Activated CD8-positive, alpha-beta memory T cell treated with anti-CD3 and anti-CD28 coated beads, Interleukin-2, amount 50 U/mL, for 24 hours (primary cell): ENCODE data around the gene CDH26.

ENCODE experiments used
- DNase-seq: peaks from one replicate; pipeline ENCODE4 v3.0.0-alpha.2; 2020; ENCODE audit errors: extremely low read depth

CDH26 gene

DNA sequence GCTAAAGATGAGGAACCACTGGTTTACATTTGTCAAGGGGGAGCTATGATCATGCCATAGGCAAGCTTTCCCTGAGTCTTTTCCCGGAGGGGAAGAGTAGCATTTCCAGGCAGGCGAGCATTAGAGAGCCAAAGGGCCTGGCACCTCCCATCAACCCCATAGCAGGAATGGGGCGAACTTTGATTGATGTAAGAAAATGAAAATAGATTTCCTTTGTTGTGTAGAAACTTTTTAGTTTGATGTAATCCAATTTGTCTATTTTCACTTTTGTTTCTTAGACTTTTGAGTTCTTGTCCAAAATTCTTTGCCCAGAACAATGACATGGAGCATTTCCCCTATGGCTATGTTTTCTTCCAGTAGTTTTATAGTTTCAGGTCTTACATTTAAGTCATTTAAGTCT lies 85.2 kb downstream of the CDH26 start:
- DNase-seq: no peak

DNA sequence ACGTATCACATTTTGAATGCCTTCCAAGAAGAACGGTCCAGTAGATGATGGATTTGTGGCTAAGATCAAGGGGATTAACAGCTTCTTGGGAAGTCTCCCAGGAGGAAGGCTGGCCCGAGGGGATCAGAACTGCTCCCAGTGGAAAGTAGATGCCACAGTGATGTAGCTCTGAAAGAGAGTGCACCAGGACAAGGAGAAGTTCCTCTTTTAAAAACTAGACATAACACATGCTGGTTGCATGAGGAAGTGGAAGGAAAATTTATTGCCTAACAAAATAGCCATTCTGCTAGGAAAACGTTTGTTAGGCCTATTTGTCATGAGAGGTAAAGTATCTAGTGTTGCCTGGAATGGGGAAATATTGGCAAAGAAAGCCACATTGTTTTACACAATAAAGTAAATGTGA lies 87.8 kb downstream of the CDH26 start:
- DNase-seq: no peak

DNA sequence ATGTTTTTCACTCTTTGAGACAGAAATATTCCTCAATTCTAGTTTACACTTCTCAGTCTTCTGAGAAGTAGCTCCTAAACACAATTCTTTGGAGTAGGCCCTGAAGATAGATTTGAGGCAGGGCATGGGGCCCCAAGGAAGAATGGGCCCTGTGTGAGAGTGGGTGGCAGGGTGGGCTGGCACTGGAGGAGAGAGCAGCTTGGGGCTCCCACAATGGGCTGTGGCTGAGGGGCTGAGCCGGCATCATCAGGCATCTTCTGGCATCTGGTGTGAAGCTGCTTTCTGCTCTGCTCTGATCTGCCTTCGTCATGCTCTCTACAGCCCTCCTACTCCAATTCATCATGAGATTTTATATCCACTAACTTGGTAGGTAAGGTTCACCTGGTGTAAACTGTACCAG lies 88.2 kb downstream of the CDH26 start:
- DNase-seq: no peak

- no peak for DNase-seq
Measured at GRCh38 chr20:60046860-60047259, 88.6 kb downstream of the CDH26 start.

- no peak for DNase-seq
Measured at GRCh38 chr20:60048634-60049521, 90.7 kb downstream of the CDH26 start.

- DNase-seq: no peak
Measured at GRCh38 chr20:60049601-60050000, 91.4 kb downstream of the CDH26 start.

GRCh38 chr20:60050193-60050947 lies 92.1 kb downstream of the CDH26 start:
- DNase-seq: no peak

GRCh38 chr20:60051911-60052310 lies 93.7 kb downstream of the CDH26 start:
- no peak for DNase-seq

- DNase-seq: no peak
Measured at GRCh38 chr20:60052322-60052721, 94.1 kb downstream of the CDH26 start.

- no peak for DNase-seq
Measured at GRCh38 chr20:60053125-60053817, 95.0 kb downstream of the CDH26 start.

DNA sequence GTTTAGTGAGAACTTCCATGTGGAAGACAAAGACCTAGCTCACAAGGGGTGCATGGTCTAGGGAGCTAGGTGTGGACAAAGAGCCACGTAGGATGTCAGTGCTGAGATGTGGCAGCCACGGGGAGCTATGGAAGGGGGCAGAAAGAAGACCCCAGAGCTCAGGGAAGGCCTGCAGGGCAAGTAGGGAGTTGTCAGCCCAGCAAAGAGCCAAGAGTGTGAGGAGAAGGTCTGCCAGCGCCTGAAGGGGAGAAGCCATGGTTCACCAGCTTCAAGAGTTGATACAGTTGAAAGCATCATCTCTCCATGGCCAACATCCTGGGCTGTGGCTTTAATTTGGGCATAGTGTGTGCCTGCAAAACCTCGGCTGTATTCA lies 95.6 kb downstream of the CDH26 start:
- no peak for DNase-seq

DNA sequence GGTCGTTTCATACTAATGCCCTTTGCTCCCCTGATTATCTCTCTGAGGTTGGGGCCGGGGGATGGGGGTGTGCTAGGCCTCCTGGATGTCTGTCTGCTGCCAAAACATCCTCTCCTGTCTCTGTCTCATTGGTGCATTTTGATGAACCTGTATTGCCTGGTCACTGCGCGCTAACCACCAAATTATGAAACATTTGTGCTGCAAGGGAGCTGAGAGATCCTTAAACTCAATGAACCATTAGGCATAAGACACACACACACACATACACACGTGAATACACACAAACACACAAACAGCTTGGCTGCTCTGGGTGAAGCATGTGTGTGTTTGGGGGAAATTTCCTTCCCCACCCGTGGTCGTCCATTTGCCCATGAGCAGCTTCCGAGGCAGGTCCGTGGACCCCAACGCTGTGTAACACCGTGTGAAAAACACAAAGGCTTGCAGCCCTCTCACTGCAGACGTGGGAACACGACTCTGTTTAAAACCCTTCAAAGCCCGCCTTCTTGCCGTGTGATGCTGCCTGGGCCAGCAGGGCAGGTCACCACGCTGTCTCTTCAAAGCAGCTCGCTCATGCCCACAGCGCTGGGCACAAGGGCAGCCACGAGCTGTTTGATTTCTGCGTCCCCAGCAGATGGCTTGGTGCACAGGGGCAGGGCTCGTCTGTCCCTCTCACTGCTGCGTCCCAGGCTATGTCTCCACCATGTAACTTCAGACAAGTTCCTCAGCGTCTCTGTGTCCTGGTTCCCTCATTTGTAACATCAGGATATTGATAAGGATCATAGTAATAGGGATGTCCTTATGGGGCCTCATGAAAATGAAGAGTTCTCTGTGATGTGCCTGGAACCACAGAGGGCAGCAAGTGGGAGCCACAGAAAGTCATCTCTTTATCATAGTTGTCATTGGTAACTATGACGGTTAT lies 96.8 kb downstream of the CDH26 start:
- no peak for DNase-seq

DNA sequence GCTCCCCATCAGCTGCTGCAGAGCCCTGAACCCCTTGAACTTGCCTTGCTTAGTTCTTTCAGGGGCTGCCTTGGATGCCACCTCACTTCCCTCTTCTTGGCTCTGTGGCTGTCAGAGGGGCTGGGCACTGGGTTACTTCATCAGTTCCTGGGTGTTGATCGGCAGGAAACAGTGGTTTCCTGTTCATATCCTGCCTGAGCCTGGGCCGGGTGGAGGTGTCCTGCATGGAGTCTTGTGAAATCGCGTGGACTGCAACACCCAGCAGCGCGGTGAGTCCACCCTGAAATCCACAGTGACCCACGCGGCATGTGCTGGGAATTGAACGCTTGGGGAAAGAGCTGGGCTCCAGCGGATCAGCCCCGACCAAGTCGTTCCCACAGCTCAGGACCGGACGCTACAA lies 97.5 kb downstream of the CDH26 start:
- no peak for DNase-seq

- DNase-seq: no peak
Measured at GRCh38 chr20:60056407-60057122, 98.3 kb downstream of the CDH26 start.

GRCh38 chr20:60057123-60057865 lies 99.1 kb downstream of the CDH26 start:
- DNase-seq: peak; percentile 38

DNA sequence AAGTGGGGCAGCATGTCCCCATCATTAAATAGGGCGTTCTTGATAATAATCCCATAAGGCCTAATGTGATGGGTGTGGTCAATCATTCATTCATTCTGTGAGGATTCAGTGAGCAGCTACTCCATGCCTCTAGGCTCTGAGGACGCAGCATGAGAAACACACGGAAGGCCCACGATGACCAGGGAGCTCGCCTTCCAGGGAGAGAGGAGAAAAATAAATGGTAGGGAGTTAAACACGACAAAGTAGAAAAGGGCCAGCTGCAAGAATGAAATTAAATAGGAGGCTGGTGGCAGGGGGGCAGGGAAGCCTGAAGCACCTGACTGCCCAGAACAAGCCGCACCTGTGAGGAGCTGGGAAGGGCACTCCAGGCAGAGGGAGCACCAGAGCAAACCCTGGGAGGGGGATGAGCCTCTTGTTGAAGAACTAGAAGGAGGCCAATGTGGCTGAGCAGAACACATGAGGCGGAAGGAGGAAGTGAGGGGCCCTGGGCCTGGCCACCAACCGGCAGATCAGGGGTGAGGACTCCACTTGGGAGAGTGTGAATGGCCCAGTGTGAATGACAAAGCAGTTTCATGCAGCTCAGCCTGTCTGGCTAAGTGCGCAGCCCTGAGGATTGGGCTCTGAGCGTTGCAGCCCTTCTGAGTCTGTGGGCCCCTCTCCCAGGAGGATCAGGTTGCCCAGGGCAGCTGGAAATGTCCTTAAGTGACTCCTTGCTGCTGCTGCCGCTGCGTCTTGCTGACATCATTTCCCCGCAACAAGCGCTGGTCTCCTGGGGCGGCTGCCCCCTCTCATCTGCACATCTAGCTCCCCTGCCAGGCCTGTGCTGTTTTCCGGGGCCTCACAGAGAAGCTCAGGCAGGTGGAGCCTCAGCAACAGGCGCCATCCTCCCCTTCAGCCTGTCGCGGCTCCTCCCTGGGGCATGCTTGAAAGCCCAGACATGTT lies 99.9 kb downstream of the CDH26 start:
- no peak for DNase-seq

- no peak for DNase-seq
Measured at GRCh38 chr20:60058879-60059278, 100.7 kb downstream of the CDH26 start.

DNA sequence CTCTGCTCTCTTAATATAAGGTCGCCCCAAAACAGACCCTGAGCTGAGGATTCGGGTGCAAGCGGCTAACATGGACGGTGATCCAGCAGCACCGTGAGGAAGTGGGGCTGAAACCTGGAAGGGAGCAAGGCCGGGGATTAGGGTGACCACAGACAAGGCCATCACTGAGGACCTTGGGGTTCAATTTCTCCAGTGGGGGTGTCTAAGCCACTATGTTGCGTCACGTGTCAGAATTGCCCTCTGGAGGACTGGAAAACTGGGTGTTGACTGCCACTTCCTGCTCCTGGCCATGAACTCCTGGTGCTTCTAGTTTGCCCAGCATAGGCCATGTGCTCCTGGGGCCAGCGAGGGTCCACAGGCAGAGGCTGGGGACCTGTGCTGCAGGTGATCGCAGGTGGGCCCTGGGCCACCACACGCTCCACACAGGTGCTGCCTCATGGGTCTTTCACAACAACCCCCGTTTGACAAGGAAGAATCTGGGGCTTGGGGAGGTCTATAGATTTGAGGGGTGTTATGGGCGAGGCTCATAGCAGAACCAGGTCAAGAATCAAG lies 101.9 kb downstream of the CDH26 start:
- no peak for DNase-seq

- no peak for DNase-seq
Measured at GRCh38 chr20:60060593-60060992, 102.4 kb downstream of the CDH26 start.
